Endometrial microvascular endothelial cells (primary cell): ENCODE measurements around the gene ING1. TPM values are rescaled to one million over a fixed set of nuclear protein-coding genes. Genes with fewer than 3 reads are reported as not detected.
"Not testable (repeated sequence)": the region's sequence is repeated elsewhere in the genome, so short reads cannot be mapped to it uniquely, and the experiment has no call there.

Experiments
- in situ Hi-C: cut with HindIII; loops from 2 replicates; pipeline ENCODE4 v1.10.0; 2017; ENCODE audit warnings: low sequenced_read_pairs, low pct_unique_long_range_greater_than_20kb; ENCODE audit errors: inconsistent ontology term
- total RNA-seq: library from RNA; depleted of rRNA; stranded (reverse); fragments of >200 nt; gene quantifications from one replicate; pipeline ENCODE4 v1.2.3, GENCODE V29; 2015; ENCODE audit errors: inconsistent ontology term

ING1 gene
- total RNA-seq, 1 donor from 2014 or later: 7.4 TPM

DNA sequence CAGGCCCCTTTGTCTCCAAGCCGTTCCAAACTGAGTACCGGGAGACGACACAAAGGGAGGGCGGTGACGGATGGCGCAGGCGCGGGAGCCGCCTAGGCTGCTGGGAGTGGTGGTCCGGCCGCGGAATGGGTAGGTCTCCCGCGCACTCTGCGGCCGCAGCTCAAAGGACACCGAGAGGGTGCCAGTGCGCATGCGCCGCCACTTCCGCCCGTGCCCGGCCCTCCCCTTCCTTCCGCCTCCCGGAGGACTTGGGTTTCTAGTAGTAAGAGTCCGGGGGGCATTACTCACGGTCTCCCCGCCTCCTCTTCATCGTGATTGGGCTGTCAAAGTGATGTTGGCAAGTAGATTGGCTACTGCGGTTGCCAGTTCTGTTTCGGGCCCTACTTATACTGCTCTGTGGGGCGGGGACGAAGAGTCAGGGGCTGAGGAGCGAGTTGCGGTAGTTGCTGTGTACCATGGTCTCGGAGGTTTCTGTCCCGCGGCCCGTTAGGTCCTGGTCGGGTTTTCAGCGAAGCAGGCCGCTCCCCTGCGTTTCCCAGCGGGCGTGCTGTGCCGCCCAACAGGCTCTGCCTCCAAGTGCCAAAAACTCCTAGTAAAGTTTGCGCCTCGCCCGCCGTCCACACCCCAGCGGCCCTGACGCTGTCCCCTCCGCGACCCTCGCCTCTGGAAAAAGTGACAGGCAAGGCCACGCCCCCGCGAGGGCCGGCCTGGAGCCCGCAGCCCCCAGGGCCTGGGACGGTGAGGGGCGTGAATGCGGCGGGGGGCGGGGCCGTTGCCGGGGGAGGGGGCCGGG, 455 bp upstream of the ING1 start:
- in situ Hi-C loops: no loop called here

DNA sequence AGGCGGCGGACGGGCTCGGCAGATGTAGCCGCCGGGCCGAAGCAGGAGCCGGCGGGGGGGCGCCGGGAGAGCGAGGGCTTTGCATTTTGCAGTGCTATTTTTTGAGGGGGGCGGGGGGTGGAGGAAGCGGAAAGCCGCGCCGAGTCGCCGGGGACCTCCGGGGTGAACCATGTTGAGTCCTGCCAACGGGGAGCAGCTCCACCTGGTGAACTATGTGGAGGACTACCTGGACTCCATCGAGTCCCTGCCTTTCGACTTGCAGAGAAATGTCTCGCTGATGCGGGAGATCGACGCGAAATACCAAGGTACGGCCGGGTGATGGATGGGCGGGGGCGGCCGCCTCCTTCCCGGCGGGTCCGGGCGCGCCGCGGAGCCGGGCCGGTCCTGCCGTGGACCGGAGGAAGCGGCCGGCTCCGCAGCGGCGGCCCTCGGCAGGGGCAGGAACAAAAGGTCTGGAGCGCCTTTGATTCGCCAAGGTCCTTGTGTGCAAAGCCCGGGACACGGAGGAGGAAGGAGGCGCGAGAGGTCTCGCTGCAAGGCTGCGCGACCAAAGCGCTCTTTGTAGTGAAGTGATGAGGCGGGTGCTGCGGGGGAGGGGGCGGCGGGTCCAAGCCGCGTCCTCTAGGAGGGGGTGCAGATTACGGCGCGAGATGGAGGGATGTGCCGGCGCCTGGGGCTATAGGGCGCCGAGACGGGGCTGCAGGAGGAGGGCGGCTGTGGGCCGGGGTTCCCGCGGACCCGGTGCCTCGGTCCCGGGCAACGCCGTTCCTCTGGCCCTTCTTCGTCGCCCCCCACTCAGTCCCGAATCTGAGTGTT, 689 bp downstream of the ING1 start:
- in situ Hi-C loops: no loop called here

DNA sequence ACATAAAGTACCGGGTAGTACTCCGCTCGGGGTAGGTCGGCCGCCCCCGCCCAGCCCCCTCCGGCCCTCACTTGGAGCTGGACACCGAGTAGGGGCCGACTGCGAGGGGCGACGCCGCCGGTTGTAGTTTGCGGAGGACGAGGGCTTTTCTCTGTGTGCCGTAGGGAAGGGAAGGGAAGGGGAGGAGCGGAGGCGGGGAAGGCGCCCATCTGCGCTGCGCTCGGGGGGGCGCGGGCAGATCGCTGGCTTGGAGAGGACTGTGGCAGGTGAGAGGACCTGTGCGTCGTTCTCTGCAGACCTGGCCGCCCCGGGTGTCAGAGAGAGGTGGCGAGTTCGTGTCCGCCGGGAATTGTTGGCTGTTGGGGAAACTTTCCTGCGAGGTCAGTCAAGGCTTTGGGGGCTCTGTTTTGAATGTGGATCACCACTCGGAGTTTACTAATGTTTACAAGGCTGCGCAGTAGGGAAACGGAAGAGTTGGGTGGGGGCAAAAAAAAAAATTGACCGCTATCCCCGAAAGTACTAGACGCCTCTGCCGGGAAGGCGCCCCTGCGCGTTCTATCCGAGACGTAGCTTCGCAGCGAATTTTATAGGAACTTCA, 1.4 kb downstream of the ING1 start:
- in situ Hi-C loops: no loop called here

DNA sequence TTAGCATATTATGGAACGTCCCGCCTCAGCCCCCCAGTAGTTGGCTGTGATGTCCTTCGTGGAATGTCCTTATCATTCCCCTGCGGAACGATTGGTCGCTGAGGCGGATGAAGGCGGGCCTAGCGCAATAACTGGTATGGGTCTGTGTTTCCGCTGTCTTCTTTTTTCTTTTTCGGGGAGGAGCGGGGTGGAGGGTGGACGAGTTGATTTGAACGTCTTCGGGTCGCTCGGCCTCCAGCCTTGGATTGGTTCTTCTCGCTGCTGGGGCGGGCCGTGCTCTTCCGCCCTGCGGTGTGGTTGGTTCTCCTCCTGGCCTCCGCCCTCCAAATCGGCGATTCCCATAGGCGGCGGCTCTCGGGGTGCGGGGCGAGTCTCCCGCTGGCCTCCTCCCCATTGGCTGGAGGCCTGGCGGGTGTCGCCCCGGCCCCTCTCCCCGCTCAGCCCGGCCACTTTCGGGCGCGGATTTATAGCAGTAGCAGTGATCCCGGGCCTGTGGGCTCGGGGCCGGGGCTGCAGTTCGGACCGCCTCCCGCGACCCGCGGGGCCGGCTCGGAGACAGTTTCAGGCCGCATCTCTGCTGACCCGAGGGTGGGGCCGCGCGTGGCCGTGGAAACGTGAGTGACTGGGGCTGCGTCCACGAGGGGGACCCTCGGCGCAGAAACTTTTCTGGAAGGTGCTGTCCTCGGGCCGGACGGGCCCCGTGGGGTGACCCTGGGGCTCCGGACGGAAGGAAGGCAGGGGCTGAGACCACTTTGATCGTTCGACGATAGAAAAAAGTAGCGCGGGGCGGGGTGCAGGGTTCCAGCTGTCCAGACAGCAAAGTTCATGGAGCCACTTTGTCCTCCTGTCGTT, 2.1 kb downstream of the ING1 start:
- in situ Hi-C loops: no loop called here

DNA sequence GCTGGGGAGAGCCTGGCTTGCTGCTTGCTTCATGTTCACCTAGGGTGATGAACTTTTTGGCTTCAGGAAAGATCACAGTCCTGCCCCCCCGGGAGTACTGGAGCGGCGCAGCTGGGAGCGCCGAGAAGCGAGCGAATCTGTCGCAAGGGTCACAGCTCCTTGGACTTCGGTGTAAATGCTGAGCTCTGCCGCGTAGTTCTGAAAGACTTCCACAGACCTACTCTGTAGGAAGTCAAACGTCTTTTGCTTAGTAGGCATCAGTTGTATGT, 2.7 kb downstream of the ING1 start:
- in situ Hi-C loops: no loop called here

DNA sequence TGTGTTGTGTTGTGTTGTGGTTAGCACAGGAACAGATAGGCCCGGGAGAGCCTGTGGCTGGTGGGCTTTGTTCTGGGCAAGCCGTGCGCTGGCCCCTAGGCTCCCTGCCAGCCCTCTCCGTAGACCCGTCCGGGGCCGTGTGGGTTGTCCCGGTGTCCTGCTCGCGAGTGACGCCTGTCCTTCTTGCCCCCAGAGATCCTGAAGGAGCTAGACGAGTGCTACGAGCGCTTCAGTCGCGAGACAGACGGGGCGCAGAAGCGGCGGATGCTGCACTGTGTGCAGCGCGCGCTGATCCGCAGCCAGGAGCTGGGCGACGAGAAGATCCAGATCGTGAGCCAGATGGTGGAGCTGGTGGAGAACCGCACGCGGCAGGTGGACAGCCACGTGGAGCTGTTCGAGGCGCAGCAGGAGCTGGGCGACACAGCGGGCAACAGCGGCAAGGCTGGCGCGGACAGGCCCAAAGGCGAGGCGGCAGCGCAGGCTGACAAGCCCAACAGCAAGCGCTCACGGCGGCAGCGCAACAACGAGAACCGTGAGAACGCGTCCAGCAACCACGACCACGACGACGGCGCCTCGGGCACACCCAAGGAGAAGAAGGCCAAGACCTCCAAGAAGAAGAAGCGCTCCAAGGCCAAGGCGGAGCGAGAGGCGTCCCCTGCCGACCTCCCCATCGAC, 5.7 kb downstream of the ING1 start:
- in situ Hi-C loops: no loop called here

DNA sequence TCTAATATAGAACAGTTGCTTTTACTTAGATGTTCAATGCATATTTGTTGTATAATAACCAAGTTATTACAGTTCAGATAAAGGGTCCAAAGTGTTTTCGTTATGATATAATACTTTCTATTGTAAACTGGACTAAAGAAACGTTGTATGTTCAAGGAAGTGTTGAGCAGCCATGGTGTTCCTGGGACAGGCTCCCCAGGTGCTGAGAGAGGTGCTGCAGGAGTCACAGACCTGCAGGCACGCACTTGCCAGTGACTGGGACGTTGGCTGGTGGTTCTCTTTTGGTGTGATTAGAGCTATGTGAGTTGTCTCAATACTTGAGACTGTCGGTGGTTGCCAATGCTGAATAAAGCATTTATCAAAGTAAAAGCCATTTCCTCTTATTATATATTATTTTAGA, 9.5 kb downstream of the ING1 start:
- in situ Hi-C loops: no loop called here

DNA sequence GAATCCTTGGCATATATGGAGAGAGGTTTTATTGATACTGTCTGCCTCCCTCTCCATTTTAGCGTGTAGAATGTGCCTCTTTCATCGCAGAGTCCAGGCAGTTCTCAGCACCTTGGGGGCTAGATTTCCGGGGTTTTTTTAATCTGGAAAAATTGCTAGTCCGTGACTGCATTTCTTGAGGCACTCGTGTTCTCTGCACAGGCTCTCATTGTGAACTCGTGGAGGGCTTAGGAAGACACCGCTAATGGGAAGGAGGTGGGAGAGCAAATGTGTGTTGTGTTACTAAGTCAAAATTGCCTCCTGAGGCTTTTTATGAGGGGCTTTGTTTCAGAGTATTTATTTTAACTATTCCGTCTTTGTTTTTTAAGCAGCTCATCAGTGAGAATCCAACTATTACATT, 10.1 kb downstream of the ING1 start:
- in situ Hi-C loops: no loop called here

DNA sequence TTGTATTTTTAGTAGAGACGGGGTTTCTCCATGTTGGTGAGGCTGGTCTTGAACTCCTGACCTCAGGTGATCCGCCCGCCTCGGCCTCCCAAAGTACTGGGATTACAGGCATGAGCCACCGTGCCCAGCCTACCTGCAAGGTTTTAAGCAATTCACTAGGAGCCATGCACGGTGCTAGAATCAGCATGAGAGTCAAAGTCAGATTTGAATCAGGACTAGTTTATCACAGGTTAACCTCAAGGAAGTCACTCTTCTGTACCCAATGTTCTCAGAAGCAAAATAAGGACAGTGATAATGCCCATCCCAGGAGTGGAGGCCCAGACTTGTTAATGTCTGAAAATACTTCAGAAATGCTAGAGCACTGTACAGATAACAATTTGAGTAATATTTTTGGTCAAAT, 12.7 kb downstream of the ING1 start:
- in situ Hi-C loops: not testable (repeated sequence)

DNA sequence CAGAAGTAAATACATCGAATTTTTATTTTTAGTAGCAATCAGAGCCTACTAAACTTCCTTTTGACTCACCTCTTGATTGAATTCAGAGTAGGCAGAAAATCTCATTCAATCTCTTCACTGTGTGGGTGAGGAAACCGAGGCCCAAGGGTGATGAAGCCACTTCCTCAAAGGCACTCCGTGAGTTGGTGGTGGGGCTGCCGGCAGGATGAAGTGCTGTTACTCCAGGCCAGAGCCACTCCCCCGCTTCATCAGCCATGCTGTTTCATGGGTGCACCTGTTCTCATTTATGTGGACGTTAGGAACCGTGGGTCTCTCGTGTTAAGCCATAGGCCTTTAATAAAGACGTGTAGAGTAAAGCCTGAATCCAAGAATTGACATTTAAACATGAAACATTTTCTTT, 13.2 kb downstream of the ING1 start:
- in situ Hi-C loops: no loop called here

DNA sequence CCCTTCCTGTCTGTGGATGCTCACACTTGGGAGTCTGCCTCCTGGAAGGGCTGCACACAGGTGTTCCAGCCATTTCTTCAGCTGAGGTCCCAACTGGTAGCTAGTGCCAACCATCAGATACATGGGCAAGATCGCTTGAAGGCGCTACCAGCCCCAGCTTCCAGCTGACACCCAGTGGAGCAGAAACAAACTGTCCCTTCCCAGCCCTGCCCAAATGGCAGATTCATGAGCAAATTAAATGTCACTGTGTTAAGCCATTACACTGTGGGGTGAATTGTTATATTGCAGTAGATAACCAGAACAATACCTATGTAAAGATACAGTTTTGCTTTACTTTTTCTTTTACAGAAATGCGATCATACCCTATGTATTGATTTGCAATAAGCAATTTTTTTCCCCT, 17.6 kb downstream of the ING1 start:
- in situ Hi-C loops: no loop called here

DNA sequence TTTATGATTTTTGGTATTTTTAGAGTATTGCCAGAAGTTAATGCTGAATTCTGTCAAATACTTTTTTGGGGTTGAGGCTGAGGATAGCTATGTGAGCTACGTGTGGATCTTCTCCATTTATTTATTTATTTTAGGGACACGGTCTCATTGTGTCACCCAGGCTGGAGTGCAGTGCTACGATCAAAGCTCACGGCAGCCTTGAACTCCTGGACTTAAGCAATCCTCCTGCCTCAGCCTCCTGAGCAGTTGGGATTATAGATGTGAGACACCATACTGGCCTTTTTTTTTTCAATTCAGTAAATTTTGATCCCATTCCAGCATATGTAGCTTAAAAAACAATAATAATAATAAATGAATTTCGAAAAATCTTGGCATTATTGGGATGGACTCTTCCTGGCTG, 21.1 kb downstream of the ING1 start:
- in situ Hi-C loops: no loop called here

DNA sequence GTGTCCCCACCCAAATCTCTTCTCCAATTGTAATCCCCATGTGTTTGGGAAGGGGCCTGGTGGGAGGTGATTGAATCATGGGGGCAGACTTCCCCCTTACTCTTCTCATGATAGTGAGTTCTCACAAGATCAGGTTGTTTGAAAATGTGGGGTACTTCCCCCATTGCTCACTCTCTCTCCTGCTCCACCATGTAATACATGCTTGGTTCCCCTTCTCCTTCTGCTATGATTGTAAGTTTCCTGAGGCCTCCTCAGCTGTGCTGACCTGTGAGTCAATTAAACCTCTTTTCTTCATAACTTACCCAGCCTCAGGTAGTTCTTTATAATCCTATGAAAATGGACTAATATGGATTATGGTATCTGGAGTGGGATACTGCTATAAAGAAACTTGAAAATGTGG, 24.1 kb downstream of the ING1 start:
- in situ Hi-C loops: no loop called here

DNA sequence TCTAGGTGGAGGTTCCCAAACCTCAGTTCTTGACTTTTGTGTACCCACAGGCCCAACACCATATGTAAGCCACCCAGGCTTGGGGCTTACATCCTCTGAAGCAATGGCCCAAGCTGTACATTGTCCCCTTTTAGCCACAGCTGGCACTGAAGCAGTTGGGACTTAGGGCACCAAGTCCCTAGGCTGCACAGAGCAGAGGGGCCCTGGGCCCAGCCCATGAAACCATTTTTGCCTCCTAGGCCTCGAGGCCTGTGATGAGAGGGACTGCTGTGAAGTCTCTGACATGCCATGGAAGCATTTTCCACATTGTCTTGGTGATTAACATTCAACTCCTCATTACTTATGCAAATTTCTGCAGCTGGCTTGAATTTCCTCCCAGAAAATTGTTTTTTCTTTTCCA, 30.2 kb downstream of the ING1 start:
- in situ Hi-C loops: no loop called here

DNA sequence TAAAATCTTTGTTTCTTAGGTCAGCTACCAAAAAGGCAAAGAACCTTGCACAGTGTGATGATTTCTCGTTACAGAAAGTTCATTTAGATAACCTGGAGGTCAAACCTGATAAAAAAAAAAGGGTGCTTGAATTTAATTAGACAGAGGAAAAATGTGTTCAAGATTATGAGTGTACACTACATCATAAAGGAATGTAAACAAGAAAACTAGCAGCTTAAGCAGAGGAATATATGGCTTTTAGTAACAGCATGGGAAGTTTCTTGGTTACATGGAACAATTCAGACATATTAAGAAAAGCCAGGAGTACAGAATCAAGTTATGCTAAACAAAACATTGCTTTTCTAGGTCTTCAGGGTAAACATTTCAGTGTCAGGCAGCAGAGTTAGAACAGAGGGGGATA, 32.9 kb downstream of the ING1 start:
- in situ Hi-C loops: no loop called here

DNA sequence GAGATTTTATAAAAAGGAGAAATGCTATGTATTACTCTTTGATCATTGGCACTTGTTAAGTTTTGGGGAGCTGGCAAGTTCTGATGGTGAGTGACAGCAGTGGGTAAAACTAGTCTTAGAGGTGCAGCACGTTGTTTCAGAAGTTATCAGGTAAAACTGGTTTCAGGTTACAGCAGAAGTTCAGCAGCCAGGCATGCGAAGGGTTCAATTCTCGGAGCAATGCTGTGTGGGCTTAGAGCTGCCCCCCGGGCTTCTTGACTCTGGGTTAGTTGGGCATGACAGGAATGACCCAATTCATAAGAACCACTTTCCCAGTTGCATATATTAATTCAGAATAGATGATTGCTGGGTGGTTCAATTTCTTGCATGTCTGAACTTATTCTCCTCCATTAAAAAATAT, 34.8 kb downstream of the ING1 start:
- in situ Hi-C loops: no loop called here

DNA sequence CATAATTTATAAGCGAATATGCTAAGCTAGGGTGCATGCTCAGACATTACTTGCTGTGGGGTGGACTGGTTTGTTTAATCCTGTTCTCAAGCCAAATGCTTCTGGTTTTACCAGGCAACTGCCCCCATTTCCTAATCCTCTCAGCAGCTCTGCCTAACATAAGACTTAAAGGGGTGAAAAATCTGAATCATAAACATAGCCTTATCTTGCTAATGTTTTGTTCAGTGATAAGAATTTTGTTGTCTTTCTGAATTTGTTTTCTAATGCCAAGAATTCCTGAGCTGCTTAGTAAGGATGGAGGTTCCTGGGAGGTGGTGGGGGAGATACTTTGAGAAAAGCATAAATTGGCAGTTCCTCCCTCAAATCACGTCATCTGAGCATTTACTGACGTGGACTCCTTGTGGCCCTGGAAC, 42.7 kb downstream of the ING1 start:
- in situ Hi-C loops: no loop called here

DNA sequence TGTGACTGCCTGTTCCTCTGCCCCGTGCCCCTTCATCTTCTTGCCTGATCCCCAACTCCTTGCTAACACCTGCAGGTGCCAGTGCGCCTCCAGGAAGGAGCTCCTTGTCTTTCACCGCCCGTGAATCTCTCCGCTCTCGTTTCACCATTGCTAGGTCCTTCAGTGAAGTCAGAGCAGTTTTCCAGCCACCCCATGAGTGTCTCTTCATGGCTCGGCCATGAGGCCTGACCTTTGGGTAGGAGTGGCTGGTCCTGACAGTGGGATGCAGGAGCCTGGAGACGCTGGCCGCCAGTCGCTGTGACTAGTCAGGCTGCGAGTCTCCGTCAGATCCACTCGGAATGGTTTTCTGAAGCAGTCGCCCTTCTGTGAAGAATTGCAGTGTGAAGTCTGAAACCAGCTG, 43.8 kb downstream of the ING1 start:
- in situ Hi-C loops: no loop called here
